Measurements from ENCODE around the gene CD33.

Gene CD33

GRCh38 chr19:51277112-51277511, 52.2 kb downstream of the CD33 start:
- H3K27ac ChIP-seq: no peak overlapping the region
- no peak for TF ChIP-seq ZFX (IDR thresholded peaks at IDR 0.05; ENCODE audit: borderline replicate concordance)
- TF ChIP-seq, protein P1, sequence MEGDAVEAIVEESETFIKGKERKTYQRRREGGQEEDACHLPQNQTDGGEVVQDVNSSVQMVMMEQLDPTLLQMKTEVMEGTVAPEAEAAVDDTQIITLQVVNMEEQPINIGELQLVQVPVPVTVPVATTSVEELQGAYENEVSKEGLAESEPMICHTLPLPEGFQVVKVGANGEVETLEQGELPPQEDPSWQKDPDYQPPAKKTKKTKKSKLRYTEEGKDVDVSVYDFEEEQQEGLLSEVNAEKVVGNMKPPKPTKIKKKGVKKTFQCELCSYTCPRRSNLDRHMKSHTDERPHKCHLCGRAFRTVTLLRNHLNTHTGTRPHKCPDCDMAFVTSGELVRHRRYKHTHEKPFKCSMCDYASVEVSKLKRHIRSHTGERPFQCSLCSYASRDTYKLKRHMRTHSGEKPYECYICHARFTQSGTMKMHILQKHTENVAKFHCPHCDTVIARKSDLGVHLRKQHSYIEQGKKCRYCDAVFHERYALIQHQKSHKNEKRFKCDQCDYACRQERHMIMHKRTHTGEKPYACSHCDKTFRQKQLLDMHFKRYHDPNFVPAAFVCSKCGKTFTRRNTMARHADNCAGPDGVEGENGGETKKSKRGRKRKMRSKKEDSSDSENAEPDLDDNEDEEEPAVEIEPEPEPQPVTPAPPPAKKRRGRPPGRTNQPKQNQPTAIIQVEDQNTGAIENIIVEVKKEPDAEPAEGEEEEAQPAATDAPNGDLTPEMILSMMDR (IDR thresholded peaks at IDR 0.05): no peak

DNA sequence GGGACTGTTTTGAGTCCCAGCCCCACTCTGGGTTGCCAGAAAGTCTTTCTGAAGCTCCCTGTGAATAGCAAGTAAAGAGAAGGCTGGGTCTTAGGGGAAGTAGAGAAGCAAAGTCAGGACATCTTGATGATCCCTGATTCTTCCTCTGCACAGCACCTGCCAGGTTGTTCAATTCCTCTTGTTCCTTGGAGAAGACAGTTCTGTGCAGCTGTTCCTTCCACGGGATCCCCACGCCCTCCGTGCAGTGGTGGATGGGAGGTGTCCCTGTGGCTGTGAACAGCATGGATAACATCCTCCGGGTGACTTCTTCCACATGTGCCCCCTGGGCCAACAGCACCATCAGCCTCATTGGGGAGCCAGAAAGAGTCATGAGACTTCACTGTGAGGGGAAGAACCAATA, 57.5 kb downstream of the CD33 start:
- no peak for TF ChIP-seq ZFX (IDR thresholded peaks at IDR 0.05; ENCODE audit: borderline replicate concordance)
- TF ChIP-seq, protein P1 (IDR thresholded peaks at IDR 0.05): no peak
- no peak overlapping the region for H3K27ac ChIP-seq

- no peak overlapping the region for H3K27ac ChIP-seq
- TF ChIP-seq ZFX (IDR thresholded peaks at IDR 0.05; ENCODE audit: borderline replicate concordance): no peak
- TF ChIP-seq, protein P1 (IDR thresholded peaks at IDR 0.05): no peak
Observed at GRCh38 chr19:51285682-51286081, 60.8 kb downstream of the CD33 start.

Data from 22Rv1 (cell line).